Heart right ventricle (tissue), 16 donors: ENCODE data around the gene RARG. TPM values are rescaled to one million over a fixed set of nuclear protein-coding genes. Genes with fewer than 3 reads are reported as not detected.

ENCODE experiments used
- ATAC-seq, 8 donors: fragments of 200-7000 bp; cut with Tn5 transposase; one replicate each; pipeline ENCODE4 v1.9.1; 2020; ENCODE audit warnings: mild to moderate bottlenecking in 8 of 8, moderate library complexity in 8 of 8, moderate number of reproducible peaks in 1 of 8
- DNase-seq, 2 donors: peaks; one replicate each; pipeline ENCODE4 v3.0.0-alpha.2; 2020
- H3K27ac ChIP-seq, 10 donors: fragments of 200-600 bp; sonication (generic) in 2 of 10; one replicate each; pipeline versions ENCODE4 v1.5.0 to v1.8.0; 2020 to 2022; ENCODE audit warnings: mild to moderate bottlenecking in 3 of 10
- H3K27me3 ChIP-seq, 7 donors: fragments of 200-600 bp; one replicate each; pipeline ENCODE4 v1.8.0; 2021 to 2022; ENCODE audit warnings: mild to moderate bottlenecking in 2 of 7
- H3K36me3 ChIP-seq, 9 donors: fragments of 200-600 bp; sonication (generic) in 1 of 9; one replicate each; pipeline versions ENCODE4 v1.5.0 to v1.8.0; 2020 to 2022; ENCODE audit warnings: mild to moderate bottlenecking in 2 of 9
- H3K4me1 ChIP-seq, 9 donors: fragments of 200-600 bp; sonication (generic) in 1 of 9; one replicate each; pipeline versions ENCODE4 v1.5.0 to v1.8.0; 2020 to 2022; ENCODE audit warnings: mild to moderate bottlenecking in 4 of 9
- H3K4me3 ChIP-seq, 10 donors: fragments of 200-600 bp; sonication (generic) in 2 of 10; one replicate each; pipeline versions ENCODE4 v1.5.0 to v1.8.0; 2020 to 2022; ENCODE audit warnings: mild to moderate bottlenecking in 7 of 10, moderate library complexity in 2 of 10
- H3K9me3 ChIP-seq, 11 donors: fragments of 200-600 bp in 10 of 11; sonication (generic) in 2 of 11; one replicate each; pipeline versions ENCODE4 v1.5.0 to v1.8.0; 2013 to 2022; ENCODE audit warnings: mild to moderate bottlenecking in 2 of 11, control low read depth in 1 of 11, moderate library complexity in 1 of 11
- WGBS, 2 donors: extraction: QIAGEN DNeasy Blood & Tissue Kit; methylation state at CpG; one replicate each; pipeline ENCODE4 v1.1.7; 2013; ENCODE audit warnings: inconsistent platforms in 1 of 2; 5-methylcytosine and 5-hydroxymethylcytosine counted together
- intact Hi-C, 10 donors: fragments of 100-400 bp; cut with DNase I; formaldehyde crosslinking; loops; one replicate each; pipeline versions ENCODE4 v1.11.1 to v1.14.2; 2022
- polyA plus RNA-seq, 2 donors: library from polyadenylated mRNA; stranded (reverse); fragments of 200-250 nt; gene quantifications; one replicate each; pipeline ENCODE4 v1.2.3, GENCODE V29; 2013
- total RNA-seq, 10 donors: library from RNA; stranded (reverse); fragmentation: NEBNext Ultra II Directional in 3 of 10; extraction: Animal tissue kit (Norgen Biotek cat#: 25700) in 3 of 10; gene quantifications; one replicate each; pipeline versions ENCODE4 v1.2.1 to v1.2.4, GENCODE V29; 2021 to 2023
- TF ChIP-seq, protein P1 (sequence below), 9 donors: fragments of 200-600 bp; sonication (generic) in 2 of 9; IDR thresholded peaks; one replicate each; pipeline versions ENCODE4 v1.5.0 to v1.8.0; 2021 to 2022; ENCODE audit warnings: antibody characterized with exemption in 9 of 9, mild to moderate bottlenecking in 5 of 9, moderate library complexity in 1 of 9
- donor health status: Arrhythmogenic right ventricular cardiomyopathy.
- donor health status: ischemic (EF 13 %, LVEDD 7.1; RV severe dilation, severe dysfunction).
- donor health status: healthy with polysubstance abuse.
- donor health status: DM: no; HTN: yes; CAD: no.
- donor health status: DM: no; HTN: no; CAD: no.
- donor health status: ischemic (EF 25% LVEDD 6.9; RV normal size, moderate dysfunction).
- donor health status: ischemic (EF 25% LVEDD 5.7; RV mildly dilated, moderate dysfunction).
- donor health status: healthy.
- donor health status: DM: yes; HTN: yes; CAD: no.
- donor health status: Ischemic cardiomyopathy.
- donor health status: ischemic (EF 35%, LVEDD 5.7; RV mildly dilated, moderate dysfunction).
- donor health status: nonischemic (EF 11% LVEDD 7.7; RV severe dilation, severe dysfunction).
- donor health status: DM: yes; HTN: yes; CAD: no.
- donor health status: PGD.
- donor health status: ischemic (EF 29% LVEDD 5.4; RV normal size, mild dysfunction).
- donor health status: nonischemic (EF 23%, LVEDD 6.1; RV moderate dilation, normal function).

The RARG gene
- total and polyA plus RNA-seq, 12 donors: 7.0 to 21.7 (median 12.8) TPM

DNA sequence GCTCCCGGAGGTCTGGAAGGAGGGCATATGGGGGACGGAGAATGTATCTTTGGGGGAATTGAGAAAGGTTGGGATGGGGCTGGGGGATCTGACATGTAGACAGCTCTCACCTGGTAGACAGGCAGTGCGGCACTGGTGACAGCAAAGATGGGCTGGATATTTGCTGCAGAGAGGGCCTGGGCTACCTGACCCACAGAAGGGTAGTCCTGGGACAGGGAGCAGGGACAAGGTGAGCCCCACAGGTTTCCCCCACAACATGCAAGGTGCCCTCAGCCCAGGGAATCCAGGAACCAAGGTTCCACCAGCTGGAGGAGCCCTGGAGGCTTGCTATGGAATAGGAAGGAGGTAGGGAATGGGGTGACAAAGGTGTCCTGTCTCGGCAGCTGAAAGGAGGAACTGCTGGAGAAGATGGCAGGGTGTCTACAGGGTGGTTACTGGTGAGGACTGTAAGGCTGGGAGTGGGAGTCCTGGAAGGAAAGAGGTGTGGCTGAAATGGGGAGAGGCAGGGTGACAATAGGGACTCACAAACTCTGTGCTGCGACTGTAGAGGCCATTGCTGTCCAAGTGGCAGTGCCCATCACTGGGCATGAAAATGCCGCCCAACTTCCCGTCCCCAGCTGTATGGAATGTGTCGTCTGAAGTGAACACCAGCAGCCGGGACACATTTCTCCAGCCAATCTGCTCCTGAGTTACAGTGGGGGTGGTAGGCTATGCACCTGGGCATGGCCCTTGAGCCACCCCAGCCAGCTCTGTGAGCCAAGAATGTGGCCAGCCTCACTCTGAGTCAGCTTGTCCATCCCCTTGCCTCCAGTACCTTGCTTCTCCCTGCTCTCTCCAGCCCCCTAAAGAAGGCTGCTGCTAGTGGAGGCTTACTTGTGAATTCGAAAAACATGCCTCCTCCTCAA, 36.2 kb downstream of the RARG start:
- 90% methylated on average over 10 of the region's 10 CpGs for WGBS, 2 donors
- no peak for ATAC-seq

DNA sequence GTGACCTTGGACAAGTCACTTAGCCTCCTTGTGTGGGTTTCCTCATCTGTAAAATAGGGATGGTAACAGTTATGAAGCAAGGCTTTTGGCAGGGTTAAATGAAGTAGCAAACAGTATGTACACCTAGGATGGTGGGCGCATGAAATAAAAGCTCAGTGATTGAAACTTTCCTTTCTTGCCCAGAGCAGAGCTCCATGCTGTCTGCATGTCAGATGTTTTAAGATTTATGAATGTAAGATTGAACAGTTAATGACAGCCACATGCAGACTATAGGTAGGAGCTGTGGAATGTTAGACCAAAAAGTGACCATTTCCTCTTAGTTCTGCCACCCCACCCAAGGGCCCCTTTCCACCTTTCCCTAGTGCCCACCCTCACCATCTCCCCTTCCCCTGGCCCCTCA, 37.0 kb downstream of the RARG start:
- no peak overlapping the region for H3K27ac ChIP-seq
- peaks cover 0 to 37% (median 0%) of the 10 kb centered on the region in 9 donors for H3K36me3 ChIP-seq
- intact Hi-C loops: loop anchor here in 9 of 10 donors (5.0 to 10.0 kb wide), 4 partner anchors 33 to 130 kb away; no protein-coding TSS in a partner anchor

More for the DNA sequence above, 36.2 kb downstream of the RARG start:
- no peaks in the 10 kb centered on the region for H3K9me3 ChIP-seq
- TF ChIP-seq, protein P1, sequence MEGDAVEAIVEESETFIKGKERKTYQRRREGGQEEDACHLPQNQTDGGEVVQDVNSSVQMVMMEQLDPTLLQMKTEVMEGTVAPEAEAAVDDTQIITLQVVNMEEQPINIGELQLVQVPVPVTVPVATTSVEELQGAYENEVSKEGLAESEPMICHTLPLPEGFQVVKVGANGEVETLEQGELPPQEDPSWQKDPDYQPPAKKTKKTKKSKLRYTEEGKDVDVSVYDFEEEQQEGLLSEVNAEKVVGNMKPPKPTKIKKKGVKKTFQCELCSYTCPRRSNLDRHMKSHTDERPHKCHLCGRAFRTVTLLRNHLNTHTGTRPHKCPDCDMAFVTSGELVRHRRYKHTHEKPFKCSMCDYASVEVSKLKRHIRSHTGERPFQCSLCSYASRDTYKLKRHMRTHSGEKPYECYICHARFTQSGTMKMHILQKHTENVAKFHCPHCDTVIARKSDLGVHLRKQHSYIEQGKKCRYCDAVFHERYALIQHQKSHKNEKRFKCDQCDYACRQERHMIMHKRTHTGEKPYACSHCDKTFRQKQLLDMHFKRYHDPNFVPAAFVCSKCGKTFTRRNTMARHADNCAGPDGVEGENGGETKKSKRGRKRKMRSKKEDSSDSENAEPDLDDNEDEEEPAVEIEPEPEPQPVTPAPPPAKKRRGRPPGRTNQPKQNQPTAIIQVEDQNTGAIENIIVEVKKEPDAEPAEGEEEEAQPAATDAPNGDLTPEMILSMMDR (IDR thresholded peaks at IDR 0.05): no peak
- H3K36me3 ChIP-seq: peaks cover 0 to 39% (median 0%) of the 10 kb centered on the region in 9 donors
- intact Hi-C loops: loop anchor here in 8 of 10 donors (2.0 to 10.0 kb wide), 5 partner anchors 33 to 131 kb away; no protein-coding TSS in a partner anchor
- no peak for DNase-seq
- no peak overlapping the region for H3K27ac ChIP-seq
- no peaks in the 10 kb centered on the region for H3K27me3 ChIP-seq
- H3K4me3 ChIP-seq: no peak overlapping the region
- peaks cover 0 to 27% (median 8%) of the 10 kb centered on the region in 9 donors for H3K4me1 ChIP-seq

DNA sequence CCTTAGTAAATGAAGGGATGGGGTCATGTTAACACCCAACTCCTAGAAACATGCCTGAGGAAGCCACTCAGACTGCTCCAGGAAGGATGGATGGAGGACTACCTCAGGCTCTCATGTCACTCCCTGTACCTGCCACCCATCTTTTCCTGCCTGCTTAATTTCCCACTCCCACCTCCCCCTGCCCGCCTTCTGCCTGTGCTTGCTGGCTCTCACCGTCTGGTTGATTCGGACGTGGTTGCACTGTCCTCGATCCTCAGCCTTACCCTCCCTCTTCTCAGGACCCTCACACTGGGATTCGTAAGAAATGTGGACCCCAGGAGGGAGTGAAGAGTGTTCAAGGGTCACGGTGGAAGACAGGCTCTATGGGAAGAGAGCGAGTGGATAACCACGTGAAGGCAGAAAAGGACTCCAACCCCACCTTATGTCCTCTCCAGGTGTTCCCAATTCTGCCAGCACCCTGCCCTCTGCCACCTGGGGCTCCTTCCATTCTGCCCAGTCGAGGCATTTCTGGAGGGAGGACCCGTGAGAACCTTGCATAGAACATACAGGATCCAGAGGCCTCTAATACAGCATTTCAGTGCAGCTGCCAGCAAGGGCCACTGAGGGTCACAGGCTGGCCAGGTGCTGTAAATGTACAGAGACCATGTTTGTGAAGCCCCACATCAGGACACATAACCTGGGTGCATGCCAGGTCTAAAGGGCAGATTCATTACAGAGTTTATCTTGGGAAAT, 37.9 kb downstream of the RARG start:
- TF ChIP-seq, protein P1 (IDR thresholded peaks at IDR 0.05): no peak
- peaks cover 0 to 29% (median 13%) of the 10 kb centered on the region in 9 donors for H3K4me1 ChIP-seq
- no peaks in the 10 kb centered on the region for H3K27me3 ChIP-seq
- ATAC-seq: no peak
- H3K27ac ChIP-seq: no peak overlapping the region
- no peak overlapping the region for H3K4me3 ChIP-seq
- WGBS, 2 donors: 70 to 75% methylated on average over 11 of the region's 11 CpGs
- DNase-seq: no peak
- peaks cover 0 to 41% (median 0%) of the 10 kb centered on the region in 9 donors for H3K36me3 ChIP-seq
- intact Hi-C loops: loop anchor here in 4 of 10 donors (5.0 to 10.0 kb wide), 2 partner anchors 127 to 129 kb away; no protein-coding TSS in a partner anchor
- H3K9me3 ChIP-seq: no peaks in the 10 kb centered on the region

More for the DNA sequence above, 37.0 kb downstream of the RARG start:
- Histone ChIP-seq H3K4me3 (no peak overlapping the region), H3K9me3 (no peaks in the 10 kb centered on the region), H3K27me3 (no peaks in the 10 kb centered on the region), H3K4me1 (peaks cover 0 to 25% (median 11%) of the 10 kb centered on the region in 9 donors)
- TF ChIP-seq, protein P1 (IDR thresholded peaks at IDR 0.05): no peak
- 97 to 100% methylated on average over 1 of the region's 1 CpG for WGBS, 2 donors
- DNase-seq (no peak), ATAC-seq (no peak)

DNA sequence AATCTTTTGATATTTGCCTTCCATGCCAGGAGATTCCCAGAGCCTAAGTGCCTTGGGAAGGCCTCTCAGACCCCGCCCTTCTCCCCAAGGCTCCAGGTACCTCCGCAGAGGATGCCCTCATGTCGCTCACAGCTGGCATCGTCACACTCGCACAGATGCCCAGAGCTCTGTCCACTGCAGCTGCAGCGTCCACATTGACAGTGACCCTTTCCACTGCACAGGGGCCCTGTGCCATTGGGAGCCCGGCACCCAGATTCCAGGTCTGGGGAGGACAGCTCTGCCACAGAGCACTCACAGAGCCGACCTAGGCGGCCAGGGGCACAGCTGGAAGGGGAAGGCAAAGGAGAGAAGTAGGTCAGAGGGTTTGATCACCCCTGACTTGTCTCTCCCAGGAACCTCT, 39.0 kb downstream of the RARG start:
- Histone ChIP-seq H3K9me3 (no peaks in the 10 kb centered on the region), H3K4me3 (no peak overlapping the region), H3K36me3 (peaks cover 0 to 52% (median 9%) of the 10 kb centered on the region in 9 donors), H3K4me1 (peaks cover 0 to 24% (median 13%) of the 10 kb centered on the region in 9 donors), H3K27me3 (no peaks in the 10 kb centered on the region), H3K27ac (no peak overlapping the region)
- intact Hi-C loops: loop anchor here in 4 of 10 donors (5.0 to 10.0 kb wide), 2 partner anchors 126 to 128 kb away; no protein-coding TSS in a partner anchor
- 90 to 92% methylated on average over 9 of the region's 9 CpGs for WGBS, 2 donors
- TF ChIP-seq, protein P1 (IDR thresholded peaks at IDR 0.05): no peak
- no peak for DNase-seq
- ATAC-seq: no peak
